H9 (cell line): Measurements from ENCODE around the gene CFAP410. TPM values are rescaled to one million over a fixed set of nuclear protein-coding genes. Genes with fewer than 3 reads are reported as not detected.
"Not testable (repeated sequence)": the region's sequence is repeated elsewhere in the genome, so short reads cannot be mapped to it uniquely, and the experiment has no call there.

Source experiments
- DNase-seq: peaks from one replicate; pipeline ENCODE4 v3.0.0-alpha.2; 2017
- H2AFZ ChIP-seq: one replicate; pipeline ENCODE4 v1.6.1; 2013; ENCODE audit warnings: mild to moderate bottlenecking, low read length, control low read depth, moderate library complexity
- H2AK5ac ChIP-seq: 2 replicates; pipeline ENCODE4 v1.6.1; 2013; ENCODE audit warnings: low read length, control low read depth, mixed read lengths; ENCODE audit not compliant: insufficient read length
- H2BK120ac ChIP-seq: one replicate; pipeline ENCODE4 v1.6.1; 2013; ENCODE audit warnings: low read depth, mild to moderate bottlenecking, low read length, control low read depth, inconsistent platforms; ENCODE audit not compliant: poor library complexity, severe bottlenecking
- H2BK12ac ChIP-seq: 2 replicates; pipeline ENCODE4 v1.6.1; 2013; ENCODE audit warnings: low read length, control low read depth, mixed read lengths, low read depth; ENCODE audit not compliant: insufficient read length
- H2BK15ac ChIP-seq: 2 replicates; pipeline ENCODE4 v1.6.1; 2013; ENCODE audit warnings: low read depth, low read length, control low read depth
- H2BK20ac ChIP-seq: one replicate; pipeline ENCODE4 v1.6.1; 2013; ENCODE audit warnings: low read depth, mild to moderate bottlenecking, low read length, control low read depth, inconsistent platforms; ENCODE audit not compliant: poor library complexity, severe bottlenecking
- H2BK5ac ChIP-seq: 2 replicates; pipeline ENCODE4 v1.6.1; 2013; ENCODE audit warnings: low read length, control low read depth, mixed read lengths; ENCODE audit not compliant: insufficient read length
- H3K14ac ChIP-seq: 2 replicates; pipeline ENCODE4 v1.6.1; 2013; ENCODE audit warnings: low read length, control low read depth; ENCODE audit not compliant: insufficient read depth
- H3K18ac ChIP-seq: 2 replicates; pipeline ENCODE4 v1.6.1; 2013; ENCODE audit warnings: low read depth, mild to moderate bottlenecking, mixed read lengths, low read length, control low read depth; ENCODE audit not compliant: insufficient read length
- H3K23ac ChIP-seq: 2 replicates; pipeline ENCODE4 v1.6.1; 2013; ENCODE audit warnings: low read length, control low read depth, mixed read lengths, low read depth; ENCODE audit not compliant: insufficient read length
- H3K23me2 ChIP-seq: 2 replicates; pipeline ENCODE4 v1.6.1; 2013; ENCODE audit warnings: low read depth, mild to moderate bottlenecking, mixed read lengths, low read length, control low read depth; ENCODE audit not compliant: insufficient read length, poor library complexity, severe bottlenecking
- H3K27ac ChIP-seq: 2 replicates; pipeline ENCODE4 v1.5.1; 2013; ENCODE audit warnings: low read length, control low read depth, mixed read lengths, low read depth; ENCODE audit not compliant: insufficient read length
- H3K27me3 ChIP-seq: 2 replicates; pipeline ENCODE4 v1.6.1; 2013; ENCODE audit warnings: low read length, control low read depth, inconsistent platforms; ENCODE audit not compliant: insufficient read depth
- H3K4ac ChIP-seq: 2 replicates; pipeline ENCODE4 v1.6.1; 2013; ENCODE audit warnings: low read depth, mild to moderate bottlenecking, control low read depth, inconsistent platforms, low read length, moderate library complexity
- H3K4me1 ChIP-seq: 2 replicates; pipeline ENCODE4 v1.6.1; 2013; ENCODE audit warnings: low read length, control low read depth, inconsistent platforms; ENCODE audit not compliant: insufficient read depth
- H3K4me2 ChIP-seq: 2 replicates; pipeline ENCODE4 v1.6.1; 2013; ENCODE audit warnings: low read length, control low read depth, mixed read lengths; ENCODE audit not compliant: insufficient read length, insufficient read depth
- H3K56ac ChIP-seq: 2 replicates; pipeline ENCODE4 v1.6.1; 2013; ENCODE audit warnings: low read depth, mild to moderate bottlenecking, mixed read lengths, low read length, control low read depth; ENCODE audit not compliant: insufficient read length
- H3K79me1 ChIP-seq: 2 replicates; pipeline ENCODE4 v1.6.1; 2013; ENCODE audit warnings: low read depth, mild to moderate bottlenecking, moderate library complexity, low read length, control low read depth, inconsistent platforms; ENCODE audit not compliant: insufficient read depth, poor library complexity, severe bottlenecking
- H3K79me2 ChIP-seq: 2 replicates; pipeline ENCODE4 v1.6.1; 2013; ENCODE audit warnings: low read length, control low read depth, inconsistent platforms; ENCODE audit not compliant: insufficient read depth
- H3K9ac ChIP-seq: 2 replicates; pipeline ENCODE4 v1.6.1; 2013; ENCODE audit warnings: low read length, control low read depth, mixed read lengths; ENCODE audit not compliant: insufficient read length; ENCODE audit errors: extremely low read depth
- H3K9me3 ChIP-seq: one replicate; pipeline ENCODE4 v1.6.1; 2013; ENCODE audit warnings: low read depth, low read length, inconsistent platforms; ENCODE audit not compliant: control insufficient read depth
- H3T11ph ChIP-seq: one replicate; pipeline ENCODE4 v1.6.1; 2013; ENCODE audit warnings: mild to moderate bottlenecking, low read length, control low read depth, inconsistent platforms
- H4K20me1 ChIP-seq: one replicate; pipeline ENCODE4 v1.6.1; 2013; ENCODE audit not compliant: control insufficient read depth, insufficient read length, insufficient read depth
- H4K5ac ChIP-seq: 2 replicates; pipeline ENCODE4 v1.6.1; 2013; ENCODE audit warnings: low read depth, mild to moderate bottlenecking, mixed read lengths, low read length, control low read depth; ENCODE audit not compliant: insufficient read length
- H4K8ac ChIP-seq: replicated peaks from 2 replicates; pipeline ENCODE4 v1.6.1; 2013; ENCODE audit warnings: low read length, control low read depth, mixed read lengths, low read depth; ENCODE audit not compliant: insufficient read length
- H4K91ac ChIP-seq: 2 replicates; pipeline ENCODE4 v1.6.1; 2013; ENCODE audit warnings: low read depth, mild to moderate bottlenecking, moderate library complexity, mixed read lengths, low read length, control low read depth; ENCODE audit not compliant: insufficient read length
- H3K27ac Mint-ChIP-seq, 3 experiments: 2 replicates in 2 of 3; 3 replicates in 1 of 3; pipeline ENCODE4 v1.8.0; 2020 to 2021; ENCODE audit warnings: mixed read lengths in 3 of 3, mild to moderate bottlenecking in 1 of 3, moderate library complexity in 1 of 3
- H3K27me3 Mint-ChIP-seq: 2 replicates; pipeline ENCODE4 v1.8.0; 2021; ENCODE audit warnings: low read depth, mild to moderate bottlenecking, moderate library complexity, mixed read lengths
- H3K36me3 Mint-ChIP-seq, 3 experiments: 2 replicates in 2 of 3; 3 replicates in 1 of 3; pipeline ENCODE4 v1.8.0; 2020 to 2021; ENCODE audit warnings: low read depth in 3 of 3, mixed read lengths in 3 of 3; ENCODE audit not compliant: insufficient read depth in 1 of 3
- H3K4me1 Mint-ChIP-seq, 2 experiments: 2 replicates each; pipeline ENCODE4 v1.8.0; 2020; ENCODE audit warnings: mixed read lengths in 2 of 2
- H3K4me3 Mint-ChIP-seq, 2 experiments: 2 replicates in 1 of 2; 3 replicates in 1 of 2; pipeline ENCODE4 v1.8.0; 2020 to 2021; ENCODE audit warnings: mild to moderate bottlenecking in 2 of 2, mixed read lengths in 2 of 2, moderate library complexity in 1 of 2
- H3K9me3 Mint-ChIP-seq, 2 experiments: 2 replicates in 1 of 2; 3 replicates in 1 of 2; pipeline ENCODE4 v1.8.0; 2020; ENCODE audit warnings: mild to moderate bottlenecking in 2 of 2, mixed read lengths in 2 of 2, moderate library complexity in 1 of 2
- WGBS: extraction: QIAGEN DNeasy Blood & Tissue Kit; methylation state at CpG from one replicate; pipeline ENCODE4 v1.1.7; 2013; ENCODE audit warnings: missing lambda C conversion rate, low lambda C conversion rate, mixed read lengths; ENCODE audit not compliant: insufficient read length; ENCODE audit errors: extremely low coverage; 5-methylcytosine and 5-hydroxymethylcytosine counted together
- total RNA-seq: library from RNA; stranded (reverse); gene quantifications from 2 replicates; pipeline ENCODE4 v1.2.1, GENCODE V29; 2021
- TF ChIP-seq, protein P1 (sequence below): fragments of 200-600 bp; sonication (generic); conservative IDR thresholded peaks from 3 replicates; pipeline ENCODE4 v1.8.0; 2021; ENCODE audit warnings: antibody characterized with exemption, mild to moderate bottlenecking

CFAP410 gene
- total RNA-seq, 1 experiment from 2014 or later = 17.0 TPM

DNA sequence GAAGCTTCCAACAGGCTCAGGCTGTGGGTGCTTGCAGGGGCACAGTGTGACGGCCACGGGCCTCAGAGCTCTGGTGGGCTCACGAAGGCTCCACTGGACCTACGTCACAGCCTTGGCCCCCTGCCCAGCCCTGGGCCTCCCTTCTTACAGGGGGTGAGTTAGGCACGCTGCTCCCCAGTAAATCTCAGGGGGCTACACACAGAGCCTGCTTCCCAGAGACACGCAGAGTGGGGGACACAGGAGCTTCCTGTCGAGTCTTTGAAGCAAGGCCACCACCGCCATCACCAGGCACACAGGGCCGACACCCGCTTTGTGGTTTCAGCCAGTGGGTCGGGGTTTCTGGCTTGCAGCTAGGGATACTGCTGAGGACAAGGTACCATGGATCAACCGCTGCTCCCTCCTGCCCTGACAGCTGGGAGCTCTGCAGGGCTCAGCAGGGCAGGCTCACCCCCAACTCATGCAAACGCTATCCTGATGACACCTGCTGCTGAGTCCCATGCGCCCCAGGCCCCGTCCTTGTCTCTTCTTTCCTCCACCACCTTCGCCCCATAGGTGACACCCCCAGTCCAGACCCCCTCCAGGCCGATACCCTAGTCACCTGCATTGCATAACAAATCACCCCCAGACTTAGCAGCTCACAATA, 5.5 kb upstream of the CFAP410 start:
- Histone ChIP-seq H3K27ac (no peak overlapping the region), H3T11ph (no peak overlapping the region), H2BK20ac (no peak overlapping the region), H3K9ac (no peak overlapping the region), H3K23me2 (peaks cover 2% of the 10 kb centered on the region), H3K4me2 (no peak overlapping the region), H2BK15ac (no peak overlapping the region), H3K14ac (no peak overlapping the region; the same call in 1 of the 2 replicates), H3K18ac (no peak overlapping the region), H3K4ac (no peak overlapping the region), H3K4me1 (no peaks in the 10 kb centered on the region), H2AK5ac (no peak overlapping the region), H4K20me1 (no peaks in the 10 kb centered on the region), H3K79me2 (no peaks in the 10 kb centered on the region), H3K9me3 (no peaks in the 10 kb centered on the region), H3K27me3 (no peaks in the 10 kb centered on the region), H2BK5ac (no peak overlapping the region), H3K56ac (no peak overlapping the region), H2BK12ac (no peak overlapping the region), H3K79me1 (no peaks in the 10 kb centered on the region), H4K5ac (no peak overlapping the region), H4K8ac (no peak overlapping the region), H2BK120ac (no peak overlapping the region), H4K91ac (no peak overlapping the region), H2AFZ (no peak overlapping the region), H3K23ac (no peak overlapping the region)
- Mint-ChIP-seq H3K27ac (no peak overlapping the region; a peak in 2 of 7 replicates), H3K27me3 (no peaks in the 10 kb centered on the region), H3K36me3 (no peaks in the 10 kb centered on the region), H3K4me3 (no peak overlapping the region), H3K9me3 (no peaks in the 10 kb centered on the region), H3K4me1 (peaks cover 24 to 38% of the 10 kb centered on the region in 2 experiments)
- TF ChIP-seq, protein P1, sequence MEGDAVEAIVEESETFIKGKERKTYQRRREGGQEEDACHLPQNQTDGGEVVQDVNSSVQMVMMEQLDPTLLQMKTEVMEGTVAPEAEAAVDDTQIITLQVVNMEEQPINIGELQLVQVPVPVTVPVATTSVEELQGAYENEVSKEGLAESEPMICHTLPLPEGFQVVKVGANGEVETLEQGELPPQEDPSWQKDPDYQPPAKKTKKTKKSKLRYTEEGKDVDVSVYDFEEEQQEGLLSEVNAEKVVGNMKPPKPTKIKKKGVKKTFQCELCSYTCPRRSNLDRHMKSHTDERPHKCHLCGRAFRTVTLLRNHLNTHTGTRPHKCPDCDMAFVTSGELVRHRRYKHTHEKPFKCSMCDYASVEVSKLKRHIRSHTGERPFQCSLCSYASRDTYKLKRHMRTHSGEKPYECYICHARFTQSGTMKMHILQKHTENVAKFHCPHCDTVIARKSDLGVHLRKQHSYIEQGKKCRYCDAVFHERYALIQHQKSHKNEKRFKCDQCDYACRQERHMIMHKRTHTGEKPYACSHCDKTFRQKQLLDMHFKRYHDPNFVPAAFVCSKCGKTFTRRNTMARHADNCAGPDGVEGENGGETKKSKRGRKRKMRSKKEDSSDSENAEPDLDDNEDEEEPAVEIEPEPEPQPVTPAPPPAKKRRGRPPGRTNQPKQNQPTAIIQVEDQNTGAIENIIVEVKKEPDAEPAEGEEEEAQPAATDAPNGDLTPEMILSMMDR = no peak
- WGBS = no CpG with 5 or more reads among the region's 17 CpGs
- no peak for DNase-seq

DNA sequence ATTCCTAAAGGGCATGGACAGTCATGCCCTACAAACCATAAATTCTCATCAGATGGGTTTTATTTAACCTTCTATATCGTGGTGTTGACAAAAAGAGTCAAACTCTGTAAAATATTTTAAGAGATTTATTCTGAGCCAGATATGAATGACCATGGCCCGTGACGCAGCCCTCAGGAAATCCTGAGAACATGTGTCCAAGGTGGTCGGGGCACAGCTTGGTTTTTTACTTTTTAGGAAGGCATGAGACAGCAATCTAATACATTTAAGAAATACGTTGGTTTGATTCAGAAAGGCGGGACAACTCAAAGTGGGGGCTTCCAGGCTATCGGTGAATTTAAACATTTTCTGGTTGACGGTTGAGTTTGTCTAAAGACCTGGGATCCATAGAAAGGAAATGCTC, 3.8 kb upstream of the CFAP410 start:
- H3K14ac ChIP-seq, H3K27me3 ChIP-seq, H4K5ac ChIP-seq, H3K79me2 ChIP-seq, H2BK12ac ChIP-seq, H3K4me1 ChIP-seq, H2BK120ac ChIP-seq, H3K4me3 Mint-ChIP-seq, H4K20me1 ChIP-seq, H3K4ac ChIP-seq, H3K27me3 Mint-ChIP-seq, H3K36me3 Mint-ChIP-seq, H2AK5ac ChIP-seq, H3K23me2 ChIP-seq, H3K9ac ChIP-seq, H2AFZ ChIP-seq, H3K9me3 Mint-ChIP-seq, H4K91ac ChIP-seq, H2BK5ac ChIP-seq, H4K8ac ChIP-seq, H3K56ac ChIP-seq, H3K79me1 ChIP-seq, H2BK15ac ChIP-seq, H3K4me2 ChIP-seq, H3K18ac ChIP-seq, H3K23ac ChIP-seq, H2BK20ac ChIP-seq, H3T11ph ChIP-seq, DNase-seq, H3K27ac ChIP-seq, H3K9me3 ChIP-seq: not testable (repeated sequence)
- no CpG with 5 or more reads among the region's 8 CpGs for WGBS
- peak overlapping the region in 1 of 3 experiments; percentile 27; a peak in 1 of 7 replicates for H3K27ac Mint-ChIP-seq
- H3K4me1 Mint-ChIP-seq = peaks cover 28 to 42% of the 10 kb centered on the region in 2 experiments
